Right renal pelvis (tissue), 4 donors: ENCODE measurements around the gene EPSTI1. TPM values are rescaled to one million over a fixed set of nuclear protein-coding genes. Genes with fewer than 3 reads are reported as not detected.
"Not testable (repeated sequence)": the region's sequence is repeated elsewhere in the genome, so short reads cannot be mapped to it uniquely, and the experiment has no call there.

Experiments
- DNase-seq, 4 donors: peaks; one replicate each; pipeline ENCODE4 v3.0.0-alpha.2; 2013; ENCODE audit warnings: low read depth in 4 of 4, low spot score in 3 of 4, missing footprints in 1 of 4
- polyA plus RNA-seq, 4 donors: library from polyadenylated mRNA; unstranded; fragments of 120-200 nt; gene quantifications; one replicate each; pipeline ENCODE4 v1.2.1, GENCODE V29; 2013; ENCODE audit not compliant: insufficient read length in 4 of 4

Gene EPSTI1
- polyA plus RNA-seq, 4 donors: 10.5 to 14.8 (median 12.4) TPM

- no peak for DNase-seq
Measured at GRCh38 chr13:43006893-43007631, 15.0 kb upstream of the EPSTI1 start.

DNA sequence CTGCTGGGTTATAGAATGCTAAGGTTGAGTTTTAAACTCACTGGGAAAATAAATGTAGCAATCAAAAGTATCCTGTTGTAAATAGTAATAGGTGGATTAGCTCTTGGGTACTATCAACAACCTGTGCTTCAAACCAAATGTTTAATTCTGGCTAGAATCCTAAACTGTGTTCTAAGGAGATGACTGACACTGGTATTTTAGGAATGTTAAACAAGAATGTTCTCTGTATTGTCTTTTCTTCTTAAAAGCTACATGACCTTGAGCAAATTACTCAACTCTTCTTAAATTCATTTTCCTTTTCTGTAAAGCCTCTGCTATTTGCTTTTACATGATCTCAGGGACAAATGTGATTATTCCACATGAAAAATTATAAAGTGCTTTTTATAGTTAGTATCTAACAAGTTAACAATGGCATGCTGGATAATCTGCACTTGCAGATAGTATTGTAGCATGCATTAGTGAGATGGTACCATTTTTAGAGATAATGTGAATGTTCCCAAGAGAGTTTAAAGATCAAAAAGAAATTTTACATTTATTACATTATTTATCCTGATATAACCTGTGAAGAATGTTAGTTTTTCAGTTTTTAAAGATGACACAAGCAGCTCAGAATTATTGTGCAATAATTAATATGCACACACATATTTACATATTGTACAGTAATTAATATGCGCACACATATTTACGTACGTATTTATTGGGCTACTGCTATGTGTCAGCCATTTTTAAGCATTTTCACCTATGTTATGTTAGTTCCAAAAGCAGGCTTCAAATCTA is 13.6 kb upstream of the EPSTI1 start:
- DNase-seq: no peak

DNA sequence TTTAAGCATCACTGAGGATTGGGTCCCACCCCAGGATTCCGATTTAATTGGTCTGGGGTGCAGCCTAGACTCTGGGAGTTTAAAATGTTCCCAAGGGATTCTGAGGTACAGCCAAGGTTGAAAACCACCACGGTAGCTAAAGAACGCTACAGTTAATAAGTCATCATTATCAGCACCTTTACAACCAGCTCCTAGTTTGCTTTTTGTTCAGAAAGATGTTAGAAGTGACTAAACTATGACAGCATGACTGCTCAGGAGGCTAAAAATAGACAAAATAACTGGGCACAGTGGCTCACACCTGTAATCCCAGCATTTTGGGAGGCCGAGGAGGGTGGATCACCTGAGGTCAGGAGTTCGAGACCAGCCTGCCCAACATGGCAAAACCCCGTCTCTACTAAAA is 11.7 kb upstream of the EPSTI1 start:
- no peak for DNase-seq

- DNase-seq: no peak
Measured at GRCh38 chr13:43003010-43003409, 11.0 kb upstream of the EPSTI1 start.

DNA sequence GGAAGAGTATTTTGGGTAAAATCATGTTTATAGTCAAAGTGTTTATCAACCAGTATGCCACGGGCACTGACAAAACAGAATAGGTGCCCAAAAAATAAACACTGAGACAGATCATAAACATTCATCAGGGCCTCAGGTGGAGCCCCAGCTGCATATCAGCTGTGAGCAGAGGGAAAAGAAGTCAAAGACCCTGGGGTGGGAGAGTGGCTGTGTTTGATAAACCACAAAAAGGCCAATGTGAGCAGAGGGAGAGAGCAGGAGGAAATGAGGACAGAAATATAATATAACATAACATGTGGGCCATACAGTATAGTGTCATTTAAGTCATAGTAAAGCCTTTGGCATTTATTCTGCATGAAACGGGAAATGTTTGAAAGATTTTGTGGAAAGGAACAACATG is 10.0 kb upstream of the EPSTI1 start:
- no peak for DNase-seq

DNA sequence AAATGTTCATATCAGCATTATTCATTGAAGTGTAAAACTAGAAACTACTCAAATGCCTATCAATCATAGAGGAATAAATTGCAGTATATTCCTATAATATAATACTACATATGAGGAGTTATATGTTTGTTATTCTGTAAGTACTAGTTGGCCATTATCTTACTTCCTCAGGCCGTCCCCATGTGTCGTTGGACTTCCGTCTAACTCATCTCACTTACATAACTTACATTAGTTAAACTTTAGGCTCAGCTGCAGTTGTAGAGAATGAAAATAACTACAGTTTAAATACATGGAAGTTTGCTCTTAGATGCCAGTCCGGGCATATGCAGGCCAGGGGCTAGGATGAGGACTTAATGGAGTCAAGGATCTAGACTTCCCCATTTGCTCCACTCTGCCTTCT is 8.6 kb upstream of the EPSTI1 start:
- no peak for DNase-seq

- no peak for DNase-seq
Measured at GRCh38 chr13:42999491-42999890, 7.5 kb upstream of the EPSTI1 start.

DNA sequence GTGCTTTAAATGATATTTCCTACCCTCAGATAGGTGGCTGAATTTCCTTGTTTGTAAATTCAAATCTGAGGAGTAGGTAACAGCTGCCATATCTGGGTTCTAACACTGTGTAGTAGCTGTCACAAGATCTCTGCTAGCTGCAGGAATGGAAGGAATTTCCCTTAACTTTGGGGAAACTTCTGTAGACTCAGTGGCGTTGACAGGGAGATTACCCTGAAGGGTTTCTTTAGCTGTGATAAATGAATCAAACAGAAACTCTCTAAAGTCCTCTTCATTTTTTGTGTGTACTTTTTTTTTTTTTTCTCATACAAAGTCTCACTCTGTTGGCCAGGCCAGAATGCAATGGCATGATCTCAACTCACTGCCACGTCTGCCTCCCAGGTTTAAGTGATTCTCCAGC is 5.3 kb upstream of the EPSTI1 start:
- no peak for DNase-seq

- no peak for DNase-seq
Measured at GRCh38 chr13:42996584-42996983, 4.5 kb upstream of the EPSTI1 start.

- no peak for DNase-seq
Measured at GRCh38 chr13:42994878-42995277, 2.8 kb upstream of the EPSTI1 start.

- DNase-seq: no peak
Measured at GRCh38 chr13:42992764-42993122, 702 bp upstream of the EPSTI1 start.

- not testable (repeated sequence) for DNase-seq
Measured at GRCh38 chr13:42991233-42991897, 676 bp downstream of the EPSTI1 start.

DNA sequence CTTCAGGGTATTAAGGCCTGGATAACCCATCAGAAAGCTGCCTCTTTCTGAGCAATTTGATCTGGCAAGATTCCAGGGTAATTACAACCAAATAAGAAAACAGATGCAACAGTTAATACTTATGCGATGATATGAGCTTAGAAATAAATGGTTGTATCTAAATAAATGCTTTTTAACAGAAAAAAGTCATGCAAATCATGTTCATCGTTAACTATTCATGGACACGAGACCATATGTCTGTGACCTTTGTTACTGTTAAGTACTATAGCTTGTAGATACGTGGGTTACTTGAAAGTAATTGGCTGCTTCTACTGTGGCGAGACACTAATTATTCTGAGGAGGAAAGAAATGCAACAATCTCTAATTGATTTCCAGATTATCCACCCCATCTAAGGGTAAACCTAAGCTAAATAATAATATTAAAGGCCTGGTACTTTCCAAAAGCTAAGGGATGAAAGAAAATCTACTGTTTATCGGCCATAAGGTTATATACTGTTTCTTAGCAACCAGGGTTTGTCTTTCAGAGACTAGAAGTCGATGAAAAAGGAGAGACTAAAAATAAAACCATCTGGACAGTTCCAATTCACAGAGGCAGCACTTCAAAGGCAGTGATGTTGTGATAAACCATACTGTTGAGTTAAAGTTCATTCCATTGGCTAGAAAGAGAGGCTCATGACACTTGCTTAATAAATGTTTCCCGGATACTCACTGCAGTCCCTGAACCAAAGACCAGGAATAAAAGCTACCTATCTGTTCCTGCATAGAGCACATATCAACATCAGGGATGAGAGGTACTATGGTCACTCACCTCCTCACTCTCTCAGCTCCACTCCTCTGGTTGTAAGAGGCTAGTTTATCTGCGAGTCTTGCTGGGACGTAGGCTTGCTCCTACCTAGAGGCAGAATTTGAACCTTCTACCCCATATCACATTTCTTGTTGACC is 1.5 kb downstream of the EPSTI1 start:
- no peak for DNase-seq

GRCh38 chr13:42986176-42986574 is 5.9 kb downstream of the EPSTI1 start:
- no peak for DNase-seq

DNA sequence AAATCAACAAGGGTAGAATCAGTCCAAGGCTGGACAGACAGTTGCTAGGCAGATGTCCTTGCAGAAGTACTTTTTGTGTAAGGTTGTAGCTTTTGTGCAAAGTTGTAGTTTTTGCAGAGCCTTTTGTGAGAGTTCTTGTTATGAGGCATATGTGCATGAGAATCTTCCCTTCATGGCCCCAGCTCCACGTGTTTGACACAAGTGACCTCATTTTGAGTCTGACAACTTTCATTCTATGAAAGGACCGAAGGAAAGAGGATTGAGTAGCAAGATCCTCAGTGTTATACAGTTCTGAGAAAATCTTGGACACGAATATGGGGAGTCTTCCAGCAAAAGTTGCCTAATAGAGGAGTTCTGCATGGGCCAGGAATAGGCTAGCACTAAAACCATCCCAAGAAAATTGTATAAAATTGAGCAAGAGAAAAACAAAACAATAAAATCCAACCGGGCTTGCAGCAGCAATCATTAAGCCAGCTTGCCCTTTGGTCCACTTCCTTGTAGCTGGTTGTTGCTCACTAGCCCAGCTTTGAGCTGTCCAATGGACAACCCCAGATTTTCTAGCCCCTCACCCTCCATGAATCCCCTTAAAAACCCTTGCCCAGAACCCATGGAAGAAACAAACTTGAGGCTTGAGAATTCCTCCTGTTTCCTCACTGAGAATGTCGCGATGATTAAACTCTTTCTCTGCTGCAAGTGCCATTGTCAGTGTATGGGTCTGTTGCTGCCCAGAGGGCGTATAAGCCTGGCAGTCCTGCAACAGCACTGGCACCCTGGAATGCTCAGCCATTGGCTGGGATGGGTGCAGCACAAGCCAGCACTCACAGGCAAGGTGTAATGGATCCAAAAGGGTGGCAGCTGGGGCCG is 6.5 kb downstream of the EPSTI1 start:
- no peak for DNase-seq

DNA sequence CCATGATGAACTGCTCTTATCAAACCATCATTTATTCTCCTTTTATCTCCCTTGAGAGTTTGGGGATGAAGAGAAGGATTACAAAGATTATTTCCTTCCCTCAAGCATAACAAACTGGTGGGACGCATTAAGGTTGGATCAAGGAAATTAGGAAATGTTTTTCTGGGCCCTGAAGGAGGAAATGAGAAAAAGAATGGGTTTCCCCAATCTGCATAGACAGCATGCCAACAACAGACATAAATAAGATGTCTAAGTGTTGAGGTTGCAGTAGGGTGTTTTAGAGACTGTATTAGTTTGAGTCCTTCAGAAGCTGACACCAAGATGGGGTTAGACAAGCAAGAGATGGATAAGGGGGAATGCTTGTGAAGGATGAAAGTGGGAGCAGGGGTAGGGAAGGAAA is 7.3 kb downstream of the EPSTI1 start:
- DNase-seq: no peak

DNA sequence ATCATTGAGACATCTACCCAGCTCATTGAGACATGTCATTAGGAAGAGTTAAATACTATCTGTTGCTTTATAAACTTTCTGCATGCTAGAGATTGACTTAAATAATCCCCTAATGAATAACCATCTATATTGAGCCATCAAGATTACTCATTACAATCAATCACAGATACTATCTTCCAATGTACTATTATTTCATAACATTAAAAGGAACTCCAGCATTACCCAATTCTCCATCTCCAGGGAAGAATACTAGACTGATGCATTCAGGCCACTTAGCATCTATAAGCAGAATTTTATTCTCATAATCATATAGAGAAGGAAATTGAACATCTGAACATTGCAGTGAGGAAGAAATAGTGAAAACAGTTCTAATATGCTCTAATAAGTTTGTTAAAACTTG is 8.0 kb downstream of the EPSTI1 start:
- DNase-seq: no peak

DNA sequence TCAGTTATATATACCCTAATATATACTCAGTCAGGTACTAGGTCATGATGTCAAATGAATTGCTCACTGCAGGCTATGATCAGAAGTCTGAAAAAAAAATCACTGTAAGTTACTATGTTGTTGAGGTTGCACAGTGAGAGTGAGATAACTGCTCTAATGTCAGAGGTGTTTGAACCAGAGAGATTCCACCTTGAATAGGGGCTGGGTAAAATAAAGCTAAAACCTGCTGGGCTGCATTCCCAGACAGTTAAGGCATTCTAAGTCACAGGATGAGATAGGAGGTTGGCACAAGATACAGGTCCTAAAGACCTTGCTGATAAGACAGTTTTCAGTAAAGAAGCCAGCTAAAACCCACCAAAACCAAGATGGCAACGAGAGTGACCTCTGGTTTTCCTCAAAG is 10.2 kb downstream of the EPSTI1 start:
- DNase-seq: no peak

DNA sequence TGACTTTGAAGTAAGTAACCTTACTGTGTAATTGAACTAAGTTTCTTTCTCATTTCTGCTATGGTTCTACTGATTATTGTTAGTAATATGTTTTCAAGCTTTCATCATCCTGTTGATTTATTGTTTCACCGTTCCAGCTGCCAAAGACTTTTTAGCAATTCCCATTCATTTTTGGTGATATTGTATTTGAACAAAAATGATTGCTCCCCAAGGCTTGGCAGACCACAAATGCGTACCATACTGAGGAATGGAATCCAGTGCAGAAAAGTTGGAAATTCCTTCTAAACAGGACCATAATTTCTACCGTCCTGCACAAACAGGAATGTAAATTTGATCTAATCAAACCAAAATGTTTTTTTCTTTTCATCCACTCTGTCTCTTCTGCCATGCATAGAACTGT is 10.7 kb downstream of the EPSTI1 start:
- no peak for DNase-seq

DNA sequence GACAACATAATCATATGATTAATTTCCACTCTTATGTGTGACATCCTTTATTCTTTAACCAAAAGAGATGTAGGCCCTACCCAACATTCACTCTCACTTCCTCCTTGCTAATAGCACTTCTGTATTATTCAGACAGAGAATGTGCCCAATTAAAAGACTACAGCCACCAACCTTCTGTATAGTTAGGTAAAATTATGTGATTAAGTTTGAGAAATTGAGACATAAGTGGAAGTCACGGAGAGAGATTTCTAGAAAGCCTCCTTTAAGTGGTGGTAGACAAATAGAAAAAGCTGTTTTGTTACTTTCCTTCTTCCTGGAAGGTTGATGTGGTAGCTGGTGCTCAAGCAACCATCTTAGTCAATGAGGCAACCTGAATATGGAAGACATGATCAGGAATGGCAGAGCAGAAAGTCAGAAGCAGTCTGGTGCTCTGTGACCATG is 14.8 kb downstream of the EPSTI1 start:
- DNase-seq: no peak
